ENCODE data around the gene STRADA.

STRADA gene

GRCh38 chr17:63760771-63761539 lies 19.4 kb upstream of the STRADA start:
- no peak overlapping the region for H3K4me2 ChIP-seq (ENCODE audit: low read length)
- no peaks in the 10 kb centered on the region for H3K36me3 ChIP-seq (ENCODE audit: control insufficient read depth, insufficient read depth, low read length)
- no peaks in the 10 kb centered on the region for H3K9me3 ChIP-seq (ENCODE audit: control insufficient read depth, low read length)
- TF ChIP-seq, protein P1, sequence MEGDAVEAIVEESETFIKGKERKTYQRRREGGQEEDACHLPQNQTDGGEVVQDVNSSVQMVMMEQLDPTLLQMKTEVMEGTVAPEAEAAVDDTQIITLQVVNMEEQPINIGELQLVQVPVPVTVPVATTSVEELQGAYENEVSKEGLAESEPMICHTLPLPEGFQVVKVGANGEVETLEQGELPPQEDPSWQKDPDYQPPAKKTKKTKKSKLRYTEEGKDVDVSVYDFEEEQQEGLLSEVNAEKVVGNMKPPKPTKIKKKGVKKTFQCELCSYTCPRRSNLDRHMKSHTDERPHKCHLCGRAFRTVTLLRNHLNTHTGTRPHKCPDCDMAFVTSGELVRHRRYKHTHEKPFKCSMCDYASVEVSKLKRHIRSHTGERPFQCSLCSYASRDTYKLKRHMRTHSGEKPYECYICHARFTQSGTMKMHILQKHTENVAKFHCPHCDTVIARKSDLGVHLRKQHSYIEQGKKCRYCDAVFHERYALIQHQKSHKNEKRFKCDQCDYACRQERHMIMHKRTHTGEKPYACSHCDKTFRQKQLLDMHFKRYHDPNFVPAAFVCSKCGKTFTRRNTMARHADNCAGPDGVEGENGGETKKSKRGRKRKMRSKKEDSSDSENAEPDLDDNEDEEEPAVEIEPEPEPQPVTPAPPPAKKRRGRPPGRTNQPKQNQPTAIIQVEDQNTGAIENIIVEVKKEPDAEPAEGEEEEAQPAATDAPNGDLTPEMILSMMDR (IDR thresholded peaks at IDR 0.05): no peak
- no peak overlapping the region for H3K27ac ChIP-seq
- no peak overlapping the region for H3K4me3 ChIP-seq (ENCODE audit: low read depth, low read length)
- no peak overlapping the region for H2AFZ ChIP-seq
- no peaks in the 10 kb centered on the region for H3K4me1 ChIP-seq
- H3K9ac ChIP-seq: no peak overlapping the region
- peaks cover 17% of the 10 kb centered on the region for H3K79me2 ChIP-seq
- H3K27me3 ChIP-seq (ENCODE audit: control insufficient read depth, insufficient read depth, low read length): no peaks in the 10 kb centered on the region

DNA sequence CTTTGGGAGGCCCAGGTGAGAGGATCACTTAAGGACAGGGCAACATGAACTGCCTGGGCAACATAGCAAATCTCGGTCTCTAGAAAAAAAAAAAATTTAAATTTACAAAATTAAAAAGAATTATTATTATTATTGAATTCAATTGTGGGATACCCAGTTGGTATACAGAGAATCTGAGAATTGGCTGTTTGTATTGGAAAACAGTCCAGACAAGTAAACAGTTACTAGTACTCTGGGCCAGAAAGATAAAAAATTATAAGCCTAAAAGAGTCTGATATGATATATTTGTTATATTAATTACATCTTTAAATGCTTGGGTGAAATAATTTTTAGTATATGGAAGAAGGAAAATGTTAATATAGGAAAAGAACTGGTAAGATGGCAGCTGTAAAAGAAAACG lies 16.8 kb upstream of the STRADA start:
- no peak overlapping the region for H2AFZ ChIP-seq
- H3K79me2 ChIP-seq: peaks cover 8% of the 10 kb centered on the region
- no peak overlapping the region for H3K27ac ChIP-seq
- no peak overlapping the region for H3K4me2 ChIP-seq (ENCODE audit: low read length)
- no peak overlapping the region for H3K9ac ChIP-seq
- H3K27me3 ChIP-seq (ENCODE audit: control insufficient read depth, insufficient read depth, low read length): no peaks in the 10 kb centered on the region
- no peaks in the 10 kb centered on the region for H3K4me1 ChIP-seq
- no peak overlapping the region for H3K4me3 ChIP-seq (ENCODE audit: low read depth, low read length)
- no peaks in the 10 kb centered on the region for H3K9me3 ChIP-seq (ENCODE audit: control insufficient read depth, low read length)
- TF ChIP-seq, protein P1 (IDR thresholded peaks at IDR 0.05): no peak
- no peaks in the 10 kb centered on the region for H3K36me3 ChIP-seq (ENCODE audit: control insufficient read depth, insufficient read depth, low read length)

DNA sequence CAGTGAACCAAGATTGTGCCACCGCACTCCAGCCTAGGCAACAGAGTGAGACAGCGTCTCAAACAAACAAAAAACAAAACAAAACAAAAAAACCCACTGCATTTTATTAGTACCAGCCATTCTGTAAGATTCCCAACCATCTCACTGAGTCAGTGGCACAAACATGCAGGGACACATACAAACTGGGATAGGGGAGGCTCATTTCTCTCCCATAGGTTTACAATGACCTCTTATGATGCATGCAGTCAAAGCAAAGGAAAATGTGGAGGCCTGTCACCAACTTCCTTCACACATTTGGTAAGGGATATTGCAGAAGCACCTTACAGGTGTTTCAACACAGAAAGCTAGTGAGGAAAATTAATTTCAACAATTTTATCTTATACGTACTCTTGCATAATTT lies 12.4 kb upstream of the STRADA start:
- Histone ChIP-seq H3K4me3 (ENCODE audit: low read depth, low read length) (no peak overlapping the region), H3K36me3 (ENCODE audit: control insufficient read depth, insufficient read depth, low read length) (no peaks in the 10 kb centered on the region), H3K27ac (no peak overlapping the region)

DNA sequence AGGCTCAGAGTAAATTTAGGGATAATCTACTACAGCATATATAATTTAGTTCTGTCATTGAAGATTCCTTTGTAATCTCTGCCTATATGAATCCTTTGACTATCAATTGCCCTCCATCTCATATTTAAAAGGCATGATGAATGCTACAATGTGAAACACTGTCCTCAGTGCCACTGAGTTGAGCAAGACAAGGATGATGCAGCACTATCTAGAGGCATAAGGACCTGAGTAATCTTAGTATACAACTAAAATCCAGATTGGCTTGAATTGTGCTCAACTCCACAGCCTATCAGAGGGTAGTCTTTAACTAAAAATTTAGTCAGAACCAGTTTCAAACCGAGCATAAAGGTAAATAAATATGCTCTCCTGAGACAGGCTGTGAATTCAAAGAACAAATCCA lies 11.6 kb upstream of the STRADA start:
- Histone ChIP-seq H3K4me2 (ENCODE audit: low read length) (no peak overlapping the region), H3K36me3 (ENCODE audit: control insufficient read depth, insufficient read depth, low read length) (no peaks in the 10 kb centered on the region), H3K4me3 (ENCODE audit: low read depth, low read length) (no peak overlapping the region), H3K9me3 (ENCODE audit: control insufficient read depth, low read length) (no peaks in the 10 kb centered on the region), H3K9ac (no peak overlapping the region), H3K27ac (no peak overlapping the region), H3K27me3 (ENCODE audit: control insufficient read depth, insufficient read depth, low read length) (no peaks in the 10 kb centered on the region), H3K4me1 (no peaks in the 10 kb centered on the region), H3K79me2 (peaks cover 6% of the 10 kb centered on the region), H2AFZ (no peak overlapping the region)
- TF ChIP-seq, protein P1 (IDR thresholded peaks at IDR 0.05): no peak

More for the DNA sequence above, 12.4 kb upstream of the STRADA start:
- Histone ChIP-seq H3K9ac (no peak overlapping the region), H3K79me2 (peaks cover 6% of the 10 kb centered on the region), H3K4me1 (no peaks in the 10 kb centered on the region), H3K27me3 (ENCODE audit: control insufficient read depth, insufficient read depth, low read length) (no peaks in the 10 kb centered on the region), H3K9me3 (ENCODE audit: control insufficient read depth, low read length) (no peaks in the 10 kb centered on the region), H3K4me2 (ENCODE audit: low read length) (no peak overlapping the region), H2AFZ (no peak overlapping the region)
- TF ChIP-seq, protein P1 (IDR thresholded peaks at IDR 0.05): no peak

GRCh38 chr17:63752707-63753106 lies 11.1 kb upstream of the STRADA start:
- Histone ChIP-seq H3K27ac (no peak overlapping the region), H3K4me2 (ENCODE audit: low read length) (no peak overlapping the region), H3K79me2 (peaks cover 6% of the 10 kb centered on the region), H3K9ac (no peak overlapping the region), H3K4me1 (no peaks in the 10 kb centered on the region), H2AFZ (no peak overlapping the region), H3K4me3 (ENCODE audit: low read depth, low read length) (no peak overlapping the region), H3K36me3 (ENCODE audit: control insufficient read depth, insufficient read depth, low read length) (no peaks in the 10 kb centered on the region), H3K27me3 (ENCODE audit: control insufficient read depth, insufficient read depth, low read length) (no peaks in the 10 kb centered on the region), H3K9me3 (ENCODE audit: control insufficient read depth, low read length) (no peaks in the 10 kb centered on the region)
- TF ChIP-seq, protein P1 (IDR thresholded peaks at IDR 0.05): no peak

Measured in parathyroid adenoma (tissue), 2 donors.